HL-60 (cell line): ENCODE data around the gene SNX10.

Experiments used
- DNase-seq, 2 experiments: peaks; one replicate each; pipeline ENCODE4 v3.0.0-alpha.2; 2010 to 2020; ENCODE audit warnings: low read depth in 1 of 2, low spot score in 1 of 2
- H3K27ac ChIP-seq: fragments of 250-450 bp; sonication (Bioruptor Pico); replicated peaks from 2 replicates; pipeline ENCODE4 v1.5.1; 2020; ENCODE audit warnings: mild to moderate bottlenecking, moderate library complexity
- H3K27me3 ChIP-seq: fragments of 250-450 bp; sonication (Bioruptor Pico); 2 replicates; pipeline ENCODE4 v1.5.1; 2021; ENCODE audit warnings: mild to moderate bottlenecking, moderate library complexity; ENCODE audit not compliant: insufficient read depth, poor library complexity, severe bottlenecking
- H3K4me3 ChIP-seq: replicated peaks from 2 replicates; pipeline ENCODE4 v1.5.1; 2011; ENCODE audit warnings: mild to moderate bottlenecking, control low read depth, low read length; ENCODE audit not compliant: insufficient read depth
- CTCF ChIP-seq: IDR thresholded peaks from one replicate; pipeline ENCODE4 v1.5.1; 2011; ENCODE audit warnings: low read length, control low read depth, inconsistent platforms; ENCODE audit not compliant: insufficient read depth
- GABPA ChIP-seq: IDR thresholded peaks from 2 replicates; pipeline ENCODE4 v1.6.1; 2012; ENCODE audit warnings: low read depth
- POLR2AphosphoS5 ChIP-seq: IDR thresholded peaks from 2 replicates; pipeline ENCODE4 v1.6.1; 2012; ENCODE audit warnings: low read depth
- SPI1 ChIP-seq: IDR thresholded peaks from 2 replicates; pipeline ENCODE4 v1.6.1; 2012; ENCODE audit warnings: low read depth, mild to moderate bottlenecking, borderline replicate concordance
- TF ChIP-seq, protein P1 (sequence below): IDR thresholded peaks from 2 replicates; pipeline ENCODE4 v1.6.1; 2012; ENCODE audit warnings: low read depth; ENCODE audit not compliant: insufficient replicate concordance

SNX10 gene

GRCh38 chr7:26403640-26404039 is 112.0 kb downstream of the SNX10 start:
- Histone ChIP-seq H3K27ac (no peak overlapping the region), H3K4me3 (no peak overlapping the region), H3K27me3 (no peaks in the 10 kb centered on the region)
- no peak for DNase-seq
- TF ChIP-seq SPI1 (no peak), CTCF (no peak), POLR2AphosphoS5 (no peak), GABPA (no peak)
- TF ChIP-seq, protein P1, sequence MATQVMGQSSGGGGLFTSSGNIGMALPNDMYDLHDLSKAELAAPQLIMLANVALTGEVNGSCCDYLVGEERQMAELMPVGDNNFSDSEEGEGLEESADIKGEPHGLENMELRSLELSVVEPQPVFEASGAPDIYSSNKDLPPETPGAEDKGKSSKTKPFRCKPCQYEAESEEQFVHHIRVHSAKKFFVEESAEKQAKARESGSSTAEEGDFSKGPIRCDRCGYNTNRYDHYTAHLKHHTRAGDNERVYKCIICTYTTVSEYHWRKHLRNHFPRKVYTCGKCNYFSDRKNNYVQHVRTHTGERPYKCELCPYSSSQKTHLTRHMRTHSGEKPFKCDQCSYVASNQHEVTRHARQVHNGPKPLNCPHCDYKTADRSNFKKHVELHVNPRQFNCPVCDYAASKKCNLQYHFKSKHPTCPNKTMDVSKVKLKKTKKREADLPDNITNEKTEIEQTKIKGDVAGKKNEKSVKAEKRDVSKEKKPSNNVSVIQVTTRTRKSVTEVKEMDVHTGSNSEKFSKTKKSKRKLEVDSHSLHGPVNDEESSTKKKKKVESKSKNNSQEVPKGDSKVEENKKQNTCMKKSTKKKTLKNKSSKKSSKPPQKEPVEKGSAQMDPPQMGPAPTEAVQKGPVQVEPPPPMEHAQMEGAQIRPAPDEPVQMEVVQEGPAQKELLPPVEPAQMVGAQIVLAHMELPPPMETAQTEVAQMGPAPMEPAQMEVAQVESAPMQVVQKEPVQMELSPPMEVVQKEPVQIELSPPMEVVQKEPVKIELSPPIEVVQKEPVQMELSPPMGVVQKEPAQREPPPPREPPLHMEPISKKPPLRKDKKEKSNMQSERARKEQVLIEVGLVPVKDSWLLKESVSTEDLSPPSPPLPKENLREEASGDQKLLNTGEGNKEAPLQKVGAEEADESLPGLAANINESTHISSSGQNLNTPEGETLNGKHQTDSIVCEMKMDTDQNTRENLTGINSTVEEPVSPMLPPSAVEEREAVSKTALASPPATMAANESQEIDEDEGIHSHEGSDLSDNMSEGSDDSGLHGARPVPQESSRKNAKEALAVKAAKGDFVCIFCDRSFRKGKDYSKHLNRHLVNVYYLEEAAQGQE = no peak

GRCh38 chr7:26404189-26404996 is 112.7 kb downstream of the SNX10 start:
- TF ChIP-seq, protein P1 = no peak
- TF ChIP-seq CTCF (no peak), SPI1 (no peak), GABPA (no peak), POLR2AphosphoS5 (no peak)
- no peak overlapping the region for H3K27ac ChIP-seq
- no peaks in the 10 kb centered on the region for H3K27me3 ChIP-seq
- no peak for DNase-seq
- H3K4me3 ChIP-seq = no peak overlapping the region

- Histone ChIP-seq H3K27ac (no peak overlapping the region), H3K4me3 (no peak overlapping the region), H3K27me3 (no peaks in the 10 kb centered on the region)
- no peak for TF ChIP-seq SPI1
- TF ChIP-seq GABPA = no peak
- no peak for TF ChIP-seq POLR2AphosphoS5
- no peak for TF ChIP-seq CTCF
- DNase-seq = no peak
These were observed 114.8 kb downstream of the SNX10 start for GRCh38 chr7:26406433-26406832.
